PC-9 (cell line): ENCODE measurements around the gene RBMS3.

Experiments
- EZH2 ChIP-seq: fragments of 200-600 bp; sonication (generic); IDR thresholded peaks from 2 replicates; pipeline ENCODE4 v1.8.0; 2017; ENCODE audit warnings: antibody characterized with exemption, low read depth
- TF ChIP-seq, protein P1 (sequence below): fragments of 200-600 bp; sonication (generic); conservative IDR thresholded peaks from 2 replicates; pipeline ENCODE4 v1.6.1; 2017; ENCODE audit warnings: mixed run types, antibody characterized with exemption, mild to moderate bottlenecking, moderate library complexity

DNA sequence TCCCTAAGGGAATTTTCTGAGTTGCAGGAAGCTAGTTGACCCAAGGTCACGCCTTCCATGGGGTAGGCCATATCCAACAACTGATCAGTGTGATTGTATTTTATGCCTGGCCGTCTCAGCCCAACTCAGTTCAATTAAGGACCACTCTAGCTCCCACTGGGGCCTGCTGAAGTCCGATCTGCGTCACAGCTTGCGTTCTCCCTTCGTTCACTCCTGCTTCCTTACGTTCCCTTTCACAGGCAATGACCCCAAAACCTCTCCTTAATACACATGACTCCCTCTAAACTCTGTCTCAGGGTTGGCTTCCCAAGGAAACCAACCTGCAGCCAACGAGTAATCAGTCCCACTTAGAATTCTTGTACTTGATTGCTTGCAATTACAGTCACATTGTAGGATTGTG lies 428.0 kb downstream of the RBMS3 start:
- TF ChIP-seq, protein P1, sequence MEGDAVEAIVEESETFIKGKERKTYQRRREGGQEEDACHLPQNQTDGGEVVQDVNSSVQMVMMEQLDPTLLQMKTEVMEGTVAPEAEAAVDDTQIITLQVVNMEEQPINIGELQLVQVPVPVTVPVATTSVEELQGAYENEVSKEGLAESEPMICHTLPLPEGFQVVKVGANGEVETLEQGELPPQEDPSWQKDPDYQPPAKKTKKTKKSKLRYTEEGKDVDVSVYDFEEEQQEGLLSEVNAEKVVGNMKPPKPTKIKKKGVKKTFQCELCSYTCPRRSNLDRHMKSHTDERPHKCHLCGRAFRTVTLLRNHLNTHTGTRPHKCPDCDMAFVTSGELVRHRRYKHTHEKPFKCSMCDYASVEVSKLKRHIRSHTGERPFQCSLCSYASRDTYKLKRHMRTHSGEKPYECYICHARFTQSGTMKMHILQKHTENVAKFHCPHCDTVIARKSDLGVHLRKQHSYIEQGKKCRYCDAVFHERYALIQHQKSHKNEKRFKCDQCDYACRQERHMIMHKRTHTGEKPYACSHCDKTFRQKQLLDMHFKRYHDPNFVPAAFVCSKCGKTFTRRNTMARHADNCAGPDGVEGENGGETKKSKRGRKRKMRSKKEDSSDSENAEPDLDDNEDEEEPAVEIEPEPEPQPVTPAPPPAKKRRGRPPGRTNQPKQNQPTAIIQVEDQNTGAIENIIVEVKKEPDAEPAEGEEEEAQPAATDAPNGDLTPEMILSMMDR = no peak
- no peak for TF ChIP-seq EZH2
